Adrenal gland (tissue), 12 donors: ENCODE measurements around the gene MINK1. TPM values are rescaled to one million over a fixed set of nuclear protein-coding genes. Genes with fewer than 3 reads are reported as not detected.

Experiments
- DNase-seq, 7 donors: peaks; one replicate each; pipeline ENCODE4 v3.0.0-alpha.2; 2019 to 2020
- H3K27ac ChIP-seq, 5 donors: fragments of 200-600 bp; sonication (generic) in 4 of 5; 1 replicate in 3 of 5; 2 replicates in 2 of 5; pipeline versions ENCODE4 v1.5.1 to v1.8.0; 2016 to 2020; ENCODE audit warnings: mild to moderate bottlenecking in 1 of 5
- H3K27me3 ChIP-seq: fragments of 200-600 bp; 2 replicates; pipeline ENCODE4 v1.8.0; 2021
- H3K36me3 ChIP-seq, 2 donors: fragments of 200-600 bp; replicated peaks in 1 of 2; 1 replicate in 1 of 2; 2 replicates in 1 of 2; pipeline versions ENCODE4 v1.5.1 to v1.8.0; 2018 to 2022
- H3K4me1 ChIP-seq, 2 donors: fragments of 200-600 bp; replicated peaks in 1 of 2; 1 replicate in 1 of 2; 2 replicates in 1 of 2; pipeline versions ENCODE4 v1.5.1 to v1.8.0; 2018 to 2021
- H3K4me3 ChIP-seq, 4 donors: fragments of 200-600 bp; sonication (generic) in 3 of 4; one replicate each; pipeline ENCODE4 v1.5.1; 2016 to 2018
- H3K9me3 ChIP-seq, 3 donors: fragments of 200-600 bp; sonication (generic) in 1 of 3; replicated peaks in 1 of 3; 1 replicate in 2 of 3; 2 replicates in 1 of 3; pipeline versions ENCODE4 v1.5.1 to v1.8.0; 2016 to 2021
- POLR2A ChIP-seq, 2 donors: fragments of 450-650 bp; IDR thresholded peaks; one replicate each; pipeline ENCODE4 v1.6.1; 2017; ENCODE audit warnings: antibody characterized with exemption in 2 of 2, mild to moderate bottlenecking in 2 of 2, moderate library complexity in 1 of 2
- WGBS, 4 donors: extraction: QIAGEN DNeasy Blood & Tissue Kit in 2 of 4; methylation state at CpG; one replicate each; pipeline versions ENCODE4 v1.1.5 to v1.1.7; 2013 to 2017; 5-methylcytosine and 5-hydroxymethylcytosine counted together
- intact Hi-C, 2 donors: fragments of 100-400 bp; cut with DNase I; formaldehyde crosslinking; loops; one replicate each; pipeline versions ENCODE4 v1.14.1 to v1.15.0; 2022 to 2023
- polyA plus RNA-seq, 3 donors: library from polyadenylated mRNA; stranded (reverse); fragments of 200-250 nt in 2 of 3; fragments of 350-450 nt in 1 of 3; fragmentation: Illumina TruSeq in 1 of 3; extraction: RNeasy Lipid Tissue Mini Kit (QIAGEN cat#74804) in 1 of 3; gene quantifications; one replicate each; pipeline ENCODE4 v1.2.3, GENCODE V29; 2013 to 2014
- total RNA-seq, 9 donors: library from RNA; depleted of rRNA in 4 of 9; stranded (reverse); fragments of >200 nt in 4 of 9; fragments of 120-200 nt in 1 of 9; fragmentation: NEBNext Ultra II Directional in 1 of 9; extraction: Animal tissue kit (Norgen Biotek cat#: 25700) in 1 of 9; gene quantifications; one replicate each; pipeline versions ENCODE4 v1.1.0 to v1.2.4, GENCODE V29; 2013 to 2023
- TF ChIP-seq, protein P1 (sequence below), 6 experiments: fragments of 450-650 bp in 4 of 6; fragments of 200-600 bp in 2 of 6; sonication (generic) in 1 of 6; IDR thresholded peaks; 1 replicate in 5 of 6; 2 replicates in 1 of 6; pipeline versions ENCODE4 v1.5.1 to v1.8.0; 2016 to 2021; ENCODE audit warnings: antibody characterized with exemption in 6 of 6, mild to moderate bottlenecking in 2 of 6, moderate library complexity in 1 of 6
- donor health status: healthy with polysubstance abuse.
- donor health status: Bipolar disorder and iron deficiency.
- donor health status: DM: yes; HTN: yes; CAD: no.
- donor health status: DM: no; HTN: no; CAD: no.
- donor health status: DM: no; HTN: no; CAD: no.
- donor health status: DM: yes; HTN: yes; CAD: no.

MINK1 gene
- total and polyA plus RNA-seq, 12 donors: 21.5 to 135 (median 50.4) TPM

DNA sequence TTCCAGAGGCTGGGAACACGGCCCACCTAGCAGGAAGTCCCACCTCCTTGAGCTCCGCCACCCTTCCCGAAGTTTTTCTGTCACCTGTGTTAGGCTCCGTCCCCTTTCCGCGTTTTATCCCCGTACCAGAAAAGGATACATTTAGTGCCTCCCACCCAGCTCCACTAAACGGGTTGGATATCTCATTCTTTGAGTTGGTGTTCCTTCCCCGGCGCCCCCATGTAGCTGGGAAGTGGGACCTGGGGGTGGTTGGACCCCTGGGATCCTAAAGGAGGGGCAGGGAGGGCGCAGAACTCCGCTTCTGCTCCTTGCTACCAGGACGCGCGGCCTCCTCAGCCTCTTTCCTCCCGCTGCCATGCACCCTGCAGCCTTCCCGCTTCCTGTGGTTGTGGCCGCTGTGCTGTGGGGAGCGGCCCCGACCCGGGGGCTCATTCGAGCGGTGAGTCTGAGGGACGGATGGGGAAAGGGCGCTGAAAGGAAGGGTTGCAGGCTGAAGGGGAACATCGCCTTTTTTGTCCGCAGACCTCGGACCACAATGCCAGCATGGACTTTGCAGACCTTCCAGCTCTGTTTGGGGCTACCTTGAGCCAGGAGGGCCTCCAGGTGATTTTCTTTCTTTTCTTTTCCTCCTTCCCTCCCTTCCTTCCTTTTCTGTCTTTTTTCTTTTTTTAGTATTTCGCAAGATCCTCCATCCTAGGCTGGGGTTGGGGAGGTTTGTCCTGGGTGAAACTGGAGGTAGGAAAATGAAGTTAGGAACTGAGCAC lies 107.6 kb downstream of the MINK1 start:
- WGBS, 4 donors: 0 to 2% (median 1%) methylated on average over 20 to 29 of the region's 29 CpGs
- H3K4me3 ChIP-seq: peak overlapping the region; percentile 50 to 95 (median 66)
- H3K36me3 ChIP-seq: peaks cover 0 to 51% of the 10 kb centered on the region in 2 donors
- H3K4me1 ChIP-seq: peaks cover 28 to 41% of the 10 kb centered on the region in 2 donors
- TF ChIP-seq, protein P1, sequence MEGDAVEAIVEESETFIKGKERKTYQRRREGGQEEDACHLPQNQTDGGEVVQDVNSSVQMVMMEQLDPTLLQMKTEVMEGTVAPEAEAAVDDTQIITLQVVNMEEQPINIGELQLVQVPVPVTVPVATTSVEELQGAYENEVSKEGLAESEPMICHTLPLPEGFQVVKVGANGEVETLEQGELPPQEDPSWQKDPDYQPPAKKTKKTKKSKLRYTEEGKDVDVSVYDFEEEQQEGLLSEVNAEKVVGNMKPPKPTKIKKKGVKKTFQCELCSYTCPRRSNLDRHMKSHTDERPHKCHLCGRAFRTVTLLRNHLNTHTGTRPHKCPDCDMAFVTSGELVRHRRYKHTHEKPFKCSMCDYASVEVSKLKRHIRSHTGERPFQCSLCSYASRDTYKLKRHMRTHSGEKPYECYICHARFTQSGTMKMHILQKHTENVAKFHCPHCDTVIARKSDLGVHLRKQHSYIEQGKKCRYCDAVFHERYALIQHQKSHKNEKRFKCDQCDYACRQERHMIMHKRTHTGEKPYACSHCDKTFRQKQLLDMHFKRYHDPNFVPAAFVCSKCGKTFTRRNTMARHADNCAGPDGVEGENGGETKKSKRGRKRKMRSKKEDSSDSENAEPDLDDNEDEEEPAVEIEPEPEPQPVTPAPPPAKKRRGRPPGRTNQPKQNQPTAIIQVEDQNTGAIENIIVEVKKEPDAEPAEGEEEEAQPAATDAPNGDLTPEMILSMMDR (IDR thresholded peaks at IDR 0.05): no peak
- TF ChIP-seq POLR2A (IDR thresholded peaks at IDR 0.05): no peak
- DNase-seq: peak in 6 of 7 donors; percentile 79 to 93 (median 88)
- peak overlapping the region; percentile 79 to 93 (median 90) for H3K27ac ChIP-seq
- H3K27me3 ChIP-seq: no peaks in the 10 kb centered on the region
- intact Hi-C loops: no loop called here
- no peaks in the 10 kb centered on the region for H3K9me3 ChIP-seq

DNA sequence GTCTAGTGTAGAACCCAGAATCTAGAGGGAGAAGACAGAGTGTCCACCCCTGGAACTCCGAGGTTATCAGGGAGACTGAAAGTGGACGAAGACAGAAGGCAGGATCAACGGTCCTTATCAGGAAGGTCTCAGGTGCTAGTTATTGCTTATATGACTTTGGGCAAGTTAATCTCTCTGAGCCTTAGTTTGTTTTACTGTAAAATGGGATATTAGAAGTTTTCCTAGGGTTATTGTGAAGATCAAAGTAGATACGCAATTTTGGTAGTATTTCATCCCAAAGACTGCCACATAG lies 108.1 kb downstream of the MINK1 start:
- peak overlapping the region in 3 of 5 donors; percentile 23 to 93 (median 79) for H3K27ac ChIP-seq
- no peak for DNase-seq
- no peaks in the 10 kb centered on the region for H3K27me3 ChIP-seq
- peaks cover 0 to 57% of the 10 kb centered on the region in 2 donors for H3K36me3 ChIP-seq
- peaks cover 34 to 47% of the 10 kb centered on the region in 2 donors for H3K4me1 ChIP-seq
- 29 to 41% (median 40%) methylated on average over 4 of the region's 4 CpGs for WGBS, 4 donors
- intact Hi-C loops: no loop called here
- no peaks in the 10 kb centered on the region for H3K9me3 ChIP-seq
- H3K4me3 ChIP-seq: peak overlapping the region in 1 of 4 donors; percentile 81
- TF ChIP-seq POLR2A (IDR thresholded peaks at IDR 0.05): no peak
- TF ChIP-seq, protein P1 (IDR thresholded peaks at IDR 0.05): no peak

DNA sequence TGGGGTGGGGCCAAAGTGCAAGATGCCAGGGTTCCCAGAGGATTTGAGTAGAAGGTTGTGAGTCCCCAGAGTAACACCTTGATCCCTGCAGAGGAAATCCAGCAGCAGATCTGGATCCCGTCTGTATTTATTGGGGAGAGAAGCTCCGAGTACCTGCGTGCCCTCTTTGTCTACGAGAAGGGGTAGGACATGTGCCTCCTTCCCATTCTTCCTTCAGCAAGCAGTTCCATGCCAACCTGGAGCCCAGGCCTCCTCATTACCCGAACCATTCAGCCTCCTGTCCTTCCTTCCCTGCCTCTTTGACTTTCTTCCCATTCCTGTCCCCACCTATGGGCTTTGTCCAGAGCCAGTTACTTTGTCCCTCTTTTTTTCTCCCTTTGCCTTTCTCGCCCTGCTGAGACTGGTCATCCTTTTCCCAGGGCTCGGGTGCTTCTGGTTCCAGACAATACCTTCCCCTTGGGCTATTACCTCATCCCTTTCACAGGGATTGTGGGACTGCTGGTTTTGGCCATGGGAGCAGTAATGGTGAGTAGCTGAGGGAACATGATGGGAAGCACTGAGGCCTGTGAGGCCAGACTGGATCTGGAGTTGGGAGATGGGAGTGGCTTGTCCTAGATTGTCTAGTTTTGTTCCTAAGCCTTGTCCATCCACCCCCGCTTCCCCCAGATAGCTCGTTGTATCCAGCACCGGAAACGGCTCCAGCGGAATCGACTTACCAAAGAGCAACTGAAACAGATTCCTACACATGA lies 109.8 kb downstream of the MINK1 start:
- TF ChIP-seq, protein P1 (IDR thresholded peaks at IDR 0.05): no peak
- TF ChIP-seq POLR2A (IDR thresholded peaks at IDR 0.05): no peak
- Histone ChIP-seq H3K27me3 (no peaks in the 10 kb centered on the region), H3K27ac (no peak overlapping the region), H3K4me3 (no peak overlapping the region), H3K4me1 (peaks cover 34 to 55% of the 10 kb centered on the region in 2 donors), H3K9me3 (no peaks in the 10 kb centered on the region), H3K36me3 (peaks cover 0 to 52% of the 10 kb centered on the region in 2 donors)
- intact Hi-C loops: no loop called here
- WGBS, 4 donors: 75 to 85% (median 78%) methylated on average over 13 of the region's 13 CpGs
- no peak for DNase-seq

DNA sequence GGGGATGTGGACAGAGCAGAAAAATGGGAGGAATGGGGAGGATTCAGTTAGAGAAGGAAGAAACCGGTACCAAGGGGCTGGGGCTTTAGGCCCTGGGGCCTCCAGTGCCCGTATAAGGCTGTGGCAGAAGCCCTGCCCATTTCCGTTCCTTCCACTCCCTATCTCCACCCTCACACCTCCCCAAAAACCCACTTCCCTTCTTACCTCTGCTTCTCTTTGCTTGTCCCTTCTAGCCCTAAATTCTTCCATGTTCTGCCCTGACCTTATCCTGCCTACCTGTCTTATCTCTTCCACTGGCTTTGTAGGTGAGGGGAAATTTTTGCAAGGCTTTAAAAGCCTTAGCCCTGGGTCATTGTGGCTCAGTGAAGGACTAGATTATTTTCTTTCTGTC lies 111.0 kb downstream of the MINK1 start:
- peaks cover 0 to 49% of the 10 kb centered on the region in 2 donors for H3K36me3 ChIP-seq
- H3K9me3 ChIP-seq: no peaks in the 10 kb centered on the region
- no peak overlapping the region for H3K4me3 ChIP-seq
- WGBS, 4 donors: 45 to 60% (median 54%) methylated on average over 3 of the region's 3 CpGs
- H3K4me1 ChIP-seq: peaks cover 28 to 44% of the 10 kb centered on the region in 2 donors
- DNase-seq: no peak
- intact Hi-C loops: no loop called here
- TF ChIP-seq, protein P1 (IDR thresholded peaks at IDR 0.05): no peak
- TF ChIP-seq POLR2A (IDR thresholded peaks at IDR 0.05): no peak
- H3K27me3 ChIP-seq: no peaks in the 10 kb centered on the region
- peak overlapping the region in 2 of 5 donors; percentile 67 to 75 for H3K27ac ChIP-seq
